Measurements from ENCODE around the gene KRR1. TPM values are rescaled to one million over a fixed set of nuclear protein-coding genes. Genes with fewer than 3 reads are reported as not detected.

KRR1 gene
- 41.6 and 45.9 TPM in 2 replicates for total RNA-seq (2021)
- percentile 93 among the genes with signal in this experiment for Bru-seq, nascent RNA
- percentile 92 among the genes with signal in this experiment for BruChase-seq, experiment 1, labeled RNA remaining after a 2-hour chase
- BruChase-seq, experiment 2, labeled RNA remaining after a 6-hour chase = percentile 94 among the genes with signal in this experiment
- long read RNA-seq, full-length matches to known transcripts = 39 of 50 reads
- long read RNA-seq, partial matches to known transcripts = 3 of 50 reads
- long read RNA-seq, other reads (novel, unspliced or antisense) = 8 of 50 reads

DNA sequence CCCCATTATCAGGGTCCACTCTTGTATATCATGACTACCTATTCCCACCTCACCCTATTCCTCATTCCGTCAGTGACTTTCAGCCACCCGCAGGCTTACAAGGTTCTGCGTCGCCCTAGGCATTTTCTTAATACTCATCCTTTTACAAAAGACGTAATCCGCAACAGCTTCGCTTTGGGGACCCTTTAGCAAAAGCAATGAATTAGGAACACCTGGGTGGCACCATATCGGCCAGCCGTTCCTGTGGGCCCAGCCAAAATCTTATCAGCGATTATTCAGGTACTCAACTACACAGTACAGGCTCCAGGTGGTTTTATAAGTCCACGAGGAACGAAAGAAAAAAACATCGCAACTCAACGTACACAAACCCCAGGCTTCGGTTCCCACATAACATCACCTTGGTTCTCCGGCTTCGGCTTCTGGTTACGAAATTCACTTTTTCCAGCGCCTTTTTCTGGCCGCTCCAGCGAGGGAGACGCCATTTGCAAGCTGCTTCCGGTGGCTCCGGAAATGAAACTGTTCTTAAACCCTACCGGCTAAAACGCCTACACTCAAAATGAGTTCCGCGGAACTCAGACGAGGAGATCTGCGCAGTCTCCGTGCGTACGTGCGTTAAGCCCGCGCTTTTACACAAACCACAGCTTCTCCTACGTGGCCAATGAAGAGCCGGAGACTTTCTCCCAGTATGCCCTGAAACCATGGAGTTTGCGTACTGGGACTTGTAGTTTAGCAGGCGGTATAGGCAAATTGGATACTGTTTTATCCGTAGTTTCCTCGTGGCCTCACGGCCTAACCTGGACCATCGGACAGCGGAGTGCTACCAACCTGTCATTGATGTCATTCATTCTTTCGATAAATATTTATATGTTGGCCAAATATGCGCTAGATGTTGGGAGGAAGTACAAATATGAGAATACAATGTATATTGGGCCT, at the start of gene KRR1:
Gene KRR1, minus strand, starts transcription at position 494 of the 933 bp plus-strand sequence. Its CDS starts 12 bp downstream, at position 482.
- peaks cover 5% of the 10 kb centered on the region; the same call in 1 of the 2 replicates for H4K20me1 ChIP-seq (ENCODE audit: insufficient read depth)
- peaks cover 6% of the 10 kb centered on the region for H3K36me3 ChIP-seq (ENCODE audit: low read depth)
- peak within 1 kb of the TSS; percentile 80 for H3K4me2 ChIP-seq
- peak within 1 kb of the TSS; percentile 59 for H3K27ac ChIP-seq
- H3K27me3 ChIP-seq (ENCODE audit: insufficient read depth, low read depth) = no peaks in the 10 kb centered on the region
- H3K9me3 ChIP-seq (ENCODE audit: insufficient read depth, low read depth) = no peaks in the 10 kb centered on the region
- peaks cover 24% of the 10 kb centered on the region for H3K4me1 ChIP-seq (replicated peaks; ENCODE audit: insufficient read depth)
- BruUV-seq (replicated peaks) = no TSS peak
- no peaks in the 10 kb centered on the region for H3K9me2 ChIP-seq (ENCODE audit: insufficient read depth)
- H3K79me2 ChIP-seq (ENCODE audit: low read depth) = peaks cover 45% of the 10 kb centered on the region
- intact Hi-C loops (cut with micrococcal nuclease; ENCODE audit: unreplicated experiment) = loop anchor here (2.0 to 5.0 kb wide), 4 partner anchors 121 to 836 kb away; partner anchors contain the start of genes BBS10, CAPS2, GLIPR1L1 and GLIPR1L2
- TF ChIP-seq EZH2 (IDR thresholded peaks at IDR 0.05; ENCODE audit: low read depth) = no peak
- TF ChIP-seq, protein P1, sequence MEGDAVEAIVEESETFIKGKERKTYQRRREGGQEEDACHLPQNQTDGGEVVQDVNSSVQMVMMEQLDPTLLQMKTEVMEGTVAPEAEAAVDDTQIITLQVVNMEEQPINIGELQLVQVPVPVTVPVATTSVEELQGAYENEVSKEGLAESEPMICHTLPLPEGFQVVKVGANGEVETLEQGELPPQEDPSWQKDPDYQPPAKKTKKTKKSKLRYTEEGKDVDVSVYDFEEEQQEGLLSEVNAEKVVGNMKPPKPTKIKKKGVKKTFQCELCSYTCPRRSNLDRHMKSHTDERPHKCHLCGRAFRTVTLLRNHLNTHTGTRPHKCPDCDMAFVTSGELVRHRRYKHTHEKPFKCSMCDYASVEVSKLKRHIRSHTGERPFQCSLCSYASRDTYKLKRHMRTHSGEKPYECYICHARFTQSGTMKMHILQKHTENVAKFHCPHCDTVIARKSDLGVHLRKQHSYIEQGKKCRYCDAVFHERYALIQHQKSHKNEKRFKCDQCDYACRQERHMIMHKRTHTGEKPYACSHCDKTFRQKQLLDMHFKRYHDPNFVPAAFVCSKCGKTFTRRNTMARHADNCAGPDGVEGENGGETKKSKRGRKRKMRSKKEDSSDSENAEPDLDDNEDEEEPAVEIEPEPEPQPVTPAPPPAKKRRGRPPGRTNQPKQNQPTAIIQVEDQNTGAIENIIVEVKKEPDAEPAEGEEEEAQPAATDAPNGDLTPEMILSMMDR (conservative IDR thresholded peaks at IDR 0.05) = no peak
- ChIA-PET CTCF (interaction anchor here (0.5 to 0.6 kb wide), 4 partner anchors 120 to 1125 kb away, joined by 3 to 5 read pairs (median 3); partner anchors contain the start of gene GLIPR1L2), POLR2A (ENCODE audit: unreplicated experiment) (interaction anchor here (0.6 to 0.7 kb wide), 6 partner anchors 121 to 1640 kb away, joined by 3 to 5 read pairs (median 4); no protein-coding TSS in a partner anchor)
- peak; percentile 81 to 92 for DNase-seq
- H3K4me3 ChIP-seq = peak within 1 kb of the TSS; percentile 91
- no peaks in the 10 kb centered on the region; the same call in 1 of the 2 replicates for H3F3A ChIP-seq (ENCODE audit: insufficient read depth, low read depth)
- peak within 1 kb of the TSS; percentile 95 for H2AFZ ChIP-seq

DNA sequence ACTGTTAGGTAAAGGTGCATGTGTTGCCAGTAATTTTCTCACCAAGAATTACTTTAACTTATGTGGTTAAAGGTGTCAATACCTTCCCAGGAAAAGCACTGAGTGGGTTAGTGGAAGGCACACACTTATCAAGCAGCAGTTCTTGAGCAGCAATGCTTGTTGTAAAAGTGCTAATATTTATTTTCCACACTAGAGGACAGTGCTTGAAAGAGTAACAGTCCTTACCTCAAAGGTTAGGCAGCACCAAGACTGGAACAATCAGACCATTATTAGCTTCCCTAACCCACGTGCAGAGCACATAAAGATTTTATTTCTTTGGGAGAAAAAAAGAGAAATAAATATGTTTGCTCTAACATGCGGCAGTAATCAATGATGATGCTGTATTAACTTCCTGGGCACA, 48.8 kb upstream of the KRR1 start:
- no TSS peak for BruUV-seq (replicated peaks)
- DNase-seq = no peak

More for the DNA sequence above, 48.8 kb upstream of the KRR1 start:
- Histone ChIP-seq H3K36me3 (ENCODE audit: low read depth) (no peaks in the 10 kb centered on the region), H2AFZ (0 out of 2 replicates have a peak overlapping the region, but pooled peaks have one; percentile 56), H3K79me2 (ENCODE audit: low read depth) (no peaks in the 10 kb centered on the region), H3K4me2 (no peak overlapping the region), H3K27ac (no peak overlapping the region), H3K27me3 (ENCODE audit: insufficient read depth, low read depth) (no peaks in the 10 kb centered on the region), H3F3A (ENCODE audit: insufficient read depth, low read depth) (0 out of 2 replicates have a peak, but pooled peaks cover 6% of the 10 kb centered on the region), H4K20me1 (ENCODE audit: insufficient read depth) (no peaks in the 10 kb centered on the region), H3K4me1 (replicated peaks; ENCODE audit: insufficient read depth) (peaks cover 14% of the 10 kb centered on the region), H3K9me2 (ENCODE audit: insufficient read depth) (no peaks in the 10 kb centered on the region), H3K4me3 (no peak overlapping the region), H3K9me3 (ENCODE audit: insufficient read depth, low read depth) (0 out of 2 replicates have a peak, but pooled peaks cover under 1% of the 10 kb centered on the region)
- CTCF ChIA-PET = interaction anchor here (0.6 kb wide), 3 partner anchors 105 to 598 kb away, joined by 3 to 5 read pairs (median 3); partner anchors contain the start of gene PHLDA1
- POLR2A ChIA-PET (ENCODE audit: unreplicated experiment) = interaction anchor here (0.6 kb wide), 1 partner anchor 400 kb away, joined by 3 read pairs; no protein-coding TSS in a partner anchor
- TF ChIP-seq, protein P1 (conservative IDR thresholded peaks at IDR 0.05) = no peak
- no peak for TF ChIP-seq EZH2 (IDR thresholded peaks at IDR 0.05; ENCODE audit: low read depth)
- intact Hi-C loops (cut with micrococcal nuclease; ENCODE audit: unreplicated experiment) = no loop called here

All from PC-9 (cell line).